ENCODE results near the gene LZIC. TPM values are rescaled to one million over a fixed set of nuclear protein-coding genes. Genes with fewer than 3 reads are reported as not detected.
A peak's percentile ranks its signal among the peaks of the same experiment; 100 is the strongest.

Gene LZIC
- polyA plus RNA-seq, 4 donors = 60.8 to 78.0 (median 71.9) TPM

DNA sequence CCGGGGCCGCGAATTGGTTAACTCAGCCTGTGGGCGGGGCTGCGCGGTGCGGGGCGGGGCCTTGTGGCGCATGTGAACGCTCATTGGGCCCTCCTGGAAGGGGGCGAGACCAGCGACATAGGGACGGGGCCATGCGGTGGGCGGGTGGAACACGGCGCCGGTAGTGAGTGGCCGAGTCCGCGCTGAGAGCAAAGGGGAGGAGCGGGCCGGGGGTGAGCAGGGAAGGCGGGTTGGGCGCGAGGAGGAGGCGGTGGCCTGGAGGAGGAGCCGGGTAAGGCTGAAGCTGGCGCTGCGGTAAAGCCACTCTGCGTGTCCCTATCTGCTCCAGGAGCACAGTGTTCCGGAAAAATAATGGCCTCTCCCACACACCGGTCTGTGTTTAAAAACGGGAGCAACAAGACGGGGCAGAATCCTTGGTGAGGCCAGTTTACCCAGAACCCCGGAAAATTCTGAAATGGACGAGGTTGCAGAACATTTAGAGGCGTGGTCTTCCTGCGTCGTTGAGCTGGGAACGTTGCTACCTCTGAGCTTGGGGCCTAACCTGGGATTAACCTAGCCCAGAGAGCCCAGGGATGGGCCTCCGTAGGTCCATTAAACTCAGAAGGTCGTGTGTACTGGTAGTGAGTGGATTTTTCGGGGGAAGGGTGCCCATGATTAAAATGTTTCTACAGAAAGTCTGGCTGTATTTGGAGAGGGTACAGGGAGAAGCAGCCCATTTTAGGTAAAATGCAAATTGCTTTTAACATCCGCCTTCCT lies 32.6 kb downstream of the LZIC start:
- peak in 3 of 4 donors; percentile 95 to 97 (median 96) for DNase-seq (ENCODE audit: low read depth in 4 of 4, low spot score in 3 of 4)

GRCh38 chr1:9910076-9910422 lies 33.1 kb downstream of the LZIC start, which contains the start of gene CTNNBIP1:
TSS of gene CTNNBIP1 (minus strand) at chr1:9910269. CDS start at chr1:9872064, 38,205 bp downstream.
- DNase-seq (ENCODE audit: low read depth in 4 of 4, low spot score in 3 of 4) = peak in 1 of 4 donors; percentile 95

- DNase-seq (ENCODE audit: low read depth in 4 of 4, low spot score in 3 of 4) = no peak
Measured at GRCh38 chr1:9909234-9910046, 33.8 kb downstream of the LZIC start.

DNA sequence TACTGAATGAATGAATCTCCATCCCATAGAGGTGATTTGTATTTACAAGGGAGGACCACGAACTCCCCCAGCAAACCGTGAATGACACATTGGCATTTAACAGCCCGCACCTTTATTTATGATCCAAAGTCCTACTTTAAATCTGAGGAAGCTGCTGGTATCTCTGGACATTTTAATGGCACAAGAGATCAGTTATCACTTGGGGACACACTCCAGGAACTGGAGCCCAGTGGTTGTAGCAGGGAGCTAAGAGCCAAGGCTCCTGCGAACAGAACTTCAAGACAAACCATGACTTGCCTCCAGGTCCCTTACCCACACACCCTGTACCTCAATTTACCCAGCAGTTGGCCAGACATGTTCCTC lies 34.3 kb downstream of the LZIC start:
- no peak for DNase-seq (ENCODE audit: low read depth in 4 of 4, low spot score in 3 of 4)

- DNase-seq (ENCODE audit: low read depth in 4 of 4, low spot score in 3 of 4) = no peak
Measured at GRCh38 chr1:9907441-9907840, 35.8 kb downstream of the LZIC start.

GRCh38 chr1:9906466-9906865 lies 36.7 kb downstream of the LZIC start:
- DNase-seq (ENCODE audit: low read depth in 4 of 4, low spot score in 3 of 4) = no peak

DNA sequence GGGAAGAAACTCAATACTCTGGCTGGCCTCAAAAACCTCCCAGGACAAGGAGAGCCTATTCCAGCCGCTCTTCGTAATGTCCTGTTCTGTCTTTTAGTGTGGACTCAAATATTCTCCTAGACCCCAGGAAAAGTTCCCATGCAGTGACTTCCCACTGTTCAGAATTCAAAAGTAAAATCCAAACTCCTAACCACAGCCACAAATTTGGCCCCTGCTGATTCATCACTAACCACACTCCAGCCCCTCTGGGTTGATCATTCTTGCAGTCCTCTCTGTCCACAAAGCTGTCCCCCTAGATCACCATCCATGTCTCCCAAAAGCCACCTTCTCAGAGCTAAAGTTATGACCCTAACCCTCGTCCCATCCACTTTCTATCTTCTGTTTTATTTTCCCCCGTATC lies 38.2 kb downstream of the LZIC start:
- DNase-seq (ENCODE audit: low read depth in 4 of 4, low spot score in 3 of 4) = no peak

GRCh38 chr1:9904596-9904995 lies 38.6 kb downstream of the LZIC start:
- DNase-seq (ENCODE audit: low read depth in 4 of 4, low spot score in 3 of 4) = no peak

GRCh38 chr1:9903801-9904527 lies 39.2 kb downstream of the LZIC start:
- no peak for DNase-seq (ENCODE audit: low read depth in 4 of 4, low spot score in 3 of 4)

DNA sequence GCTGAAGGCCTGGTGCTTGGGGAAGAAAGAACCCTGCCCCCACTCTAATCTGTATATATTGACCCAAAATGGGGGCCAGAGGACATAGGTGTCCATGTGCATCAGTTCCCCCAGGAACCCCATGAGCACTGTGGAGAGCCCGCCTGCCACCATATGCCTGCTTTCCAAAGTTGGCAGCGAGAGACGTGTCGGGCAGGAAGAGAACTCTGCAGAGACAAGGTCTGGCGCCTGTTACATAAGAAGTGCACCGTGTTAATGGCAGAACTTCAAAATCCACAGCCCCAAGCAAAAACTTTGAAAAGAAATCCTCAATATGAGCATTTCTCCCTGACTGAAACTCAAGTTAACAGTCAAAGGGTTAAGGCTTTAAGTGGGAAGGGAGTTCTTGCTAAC lies 41.1 kb downstream of the LZIC start:
- no peak for DNase-seq (ENCODE audit: low read depth in 4 of 4, low spot score in 3 of 4)

DNA sequence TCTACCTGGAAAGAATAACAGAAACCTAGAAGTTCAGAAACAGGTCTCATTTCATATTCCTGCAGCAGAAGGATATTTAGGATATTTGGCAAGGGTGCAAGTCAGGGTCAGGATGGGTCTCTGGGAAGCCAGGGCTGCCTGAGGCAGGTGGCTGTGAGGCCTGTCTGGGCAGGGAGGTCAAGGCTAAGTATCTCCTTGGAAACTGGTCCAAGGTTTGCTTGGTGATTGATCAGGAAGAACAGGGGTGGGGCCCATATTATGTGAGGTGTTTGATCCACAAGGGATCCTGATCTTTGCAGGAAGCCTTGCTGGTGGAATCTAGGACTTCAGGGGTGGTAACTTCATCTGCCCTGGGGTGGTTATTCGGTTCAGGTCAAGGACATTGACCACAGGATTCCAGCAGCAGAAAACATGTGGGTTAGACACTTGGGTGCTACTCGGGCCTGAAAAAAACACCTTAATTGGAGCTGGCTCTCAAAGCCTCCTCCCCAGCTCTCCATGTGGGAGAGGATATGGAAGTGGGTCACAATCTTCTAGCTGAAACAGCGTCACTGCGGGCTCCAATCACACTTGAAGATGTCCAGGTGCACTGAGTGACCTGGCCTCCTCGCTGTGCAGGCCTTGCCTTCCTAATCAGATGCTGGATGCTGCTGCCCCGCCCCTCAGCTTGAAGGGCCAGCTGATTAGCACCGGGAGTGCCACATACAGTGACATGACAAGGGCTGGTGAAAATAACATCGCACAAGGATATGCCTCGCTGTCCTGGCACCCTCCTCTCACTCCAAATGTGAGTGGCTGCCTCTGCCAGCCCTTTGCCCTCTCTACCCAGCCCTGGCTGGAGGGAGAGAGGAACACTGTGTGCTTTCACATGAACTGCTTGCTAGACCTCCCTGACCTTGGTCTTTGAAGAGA lies 41.8 kb downstream of the LZIC start:
- no peak for DNase-seq (ENCODE audit: low read depth in 4 of 4, low spot score in 3 of 4)

DNA sequence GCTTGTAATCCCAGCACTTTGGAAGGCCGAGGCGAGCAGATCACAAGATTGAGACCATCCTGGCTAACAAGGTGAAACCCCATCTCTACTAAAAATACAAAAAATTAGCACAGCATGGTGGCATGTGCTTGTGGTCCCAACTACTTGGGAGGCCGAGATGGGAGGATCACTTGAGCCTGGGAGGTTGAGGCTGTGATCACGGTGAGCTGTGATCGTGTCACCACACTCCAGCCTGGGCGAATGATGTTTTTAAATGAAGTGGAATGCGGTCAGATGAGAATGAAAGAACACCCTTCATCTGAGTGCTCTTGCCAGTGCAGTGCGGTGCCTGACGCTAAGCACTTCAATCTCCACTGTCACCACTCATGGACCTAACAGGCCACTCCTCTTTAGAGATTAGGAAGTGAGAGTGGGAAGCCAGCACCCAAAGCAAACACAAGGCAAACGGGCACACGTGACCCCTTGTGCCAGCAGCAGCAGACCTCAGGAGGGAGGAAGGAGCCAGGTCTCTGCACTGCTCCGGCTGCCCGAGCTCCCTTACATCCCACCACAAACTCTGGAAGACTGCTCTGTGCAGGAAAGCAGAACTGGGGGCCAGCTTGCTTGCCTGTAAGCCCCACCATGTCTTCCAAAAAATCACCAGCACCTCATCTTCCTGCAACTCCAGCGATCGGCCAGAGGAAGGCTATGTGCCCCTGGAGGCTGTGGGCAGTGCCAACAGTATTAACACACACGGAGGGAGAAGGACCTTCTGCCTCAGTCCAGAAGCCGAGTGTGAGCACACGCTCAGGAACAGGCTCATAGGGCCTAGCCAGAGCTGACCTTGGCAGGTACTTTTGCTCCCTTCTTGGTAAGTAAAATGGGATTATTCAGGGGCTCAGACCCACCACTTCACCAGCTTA lies 42.8 kb downstream of the LZIC start:
- DNase-seq (ENCODE audit: low read depth in 4 of 4, low spot score in 3 of 4) = no peak

- no peak for DNase-seq (ENCODE audit: low read depth in 4 of 4, low spot score in 3 of 4)
Measured at GRCh38 chr1:9894115-9894514, 49.1 kb downstream of the LZIC start.

GRCh38 chr1:9892563-9893528 lies 50.3 kb downstream of the LZIC start:
- DNase-seq (ENCODE audit: low read depth in 4 of 4, low spot score in 3 of 4) = no peak

DNA sequence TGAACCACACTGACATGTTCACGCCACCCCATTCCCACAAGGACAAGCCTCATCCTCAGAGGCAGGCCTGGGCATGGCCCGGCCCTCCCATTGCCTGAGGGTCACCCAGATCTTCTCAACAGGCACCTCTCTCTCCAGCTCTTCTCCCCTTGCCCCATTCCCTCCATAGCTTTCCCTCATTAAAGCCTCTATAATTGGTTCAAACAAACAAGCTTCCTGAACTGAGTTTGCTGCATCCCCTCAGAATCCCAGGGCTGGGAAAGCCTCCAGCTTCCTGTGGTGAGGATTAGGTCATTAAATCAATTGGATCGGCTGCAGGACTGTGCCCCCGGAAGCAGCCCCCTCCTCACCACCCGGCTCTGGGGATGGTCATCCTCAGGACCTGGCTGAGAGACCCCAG lies 52.0 kb downstream of the LZIC start:
- DNase-seq (ENCODE audit: low read depth in 4 of 4, low spot score in 3 of 4) = no peak

GRCh38 chr1:9890224-9890731 lies 52.9 kb downstream of the LZIC start:
- DNase-seq (ENCODE audit: low read depth in 4 of 4, low spot score in 3 of 4) = no peak

GRCh38 chr1:9889411-9889810 lies 53.8 kb downstream of the LZIC start:
- DNase-seq (ENCODE audit: low read depth in 4 of 4, low spot score in 3 of 4) = no peak

DNA sequence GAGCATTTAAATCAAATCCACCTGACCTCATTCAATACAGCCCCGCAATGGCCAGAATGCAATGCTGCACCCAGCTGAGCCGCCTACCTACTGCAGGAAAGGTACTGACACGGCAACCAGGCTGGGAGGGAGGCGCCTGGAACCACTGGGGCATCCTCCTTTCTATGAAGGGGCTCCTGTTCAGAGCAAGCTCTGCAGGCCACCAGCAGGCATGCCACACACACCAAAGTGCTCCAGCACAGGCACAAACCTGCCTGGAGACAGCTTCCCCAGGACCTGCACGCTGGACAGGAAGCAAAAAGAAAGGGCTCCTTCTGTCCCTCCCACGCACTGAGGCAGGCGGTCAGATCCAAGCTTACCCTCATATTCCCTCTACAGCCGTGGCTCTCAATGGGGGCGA lies 54.3 kb downstream of the LZIC start:
- DNase-seq (ENCODE audit: low read depth in 4 of 4, low spot score in 3 of 4) = no peak

Measured in left renal pelvis (tissue), 4 donors.